ENCODE measurements around the gene PLXNB2. TPM values are rescaled to one million over a fixed set of nuclear protein-coding genes. Genes with fewer than 3 reads are reported as not detected.

The PLXNB2 gene
- total RNA-seq, 1 experiment from 2014 or later: 236 TPM

DNA sequence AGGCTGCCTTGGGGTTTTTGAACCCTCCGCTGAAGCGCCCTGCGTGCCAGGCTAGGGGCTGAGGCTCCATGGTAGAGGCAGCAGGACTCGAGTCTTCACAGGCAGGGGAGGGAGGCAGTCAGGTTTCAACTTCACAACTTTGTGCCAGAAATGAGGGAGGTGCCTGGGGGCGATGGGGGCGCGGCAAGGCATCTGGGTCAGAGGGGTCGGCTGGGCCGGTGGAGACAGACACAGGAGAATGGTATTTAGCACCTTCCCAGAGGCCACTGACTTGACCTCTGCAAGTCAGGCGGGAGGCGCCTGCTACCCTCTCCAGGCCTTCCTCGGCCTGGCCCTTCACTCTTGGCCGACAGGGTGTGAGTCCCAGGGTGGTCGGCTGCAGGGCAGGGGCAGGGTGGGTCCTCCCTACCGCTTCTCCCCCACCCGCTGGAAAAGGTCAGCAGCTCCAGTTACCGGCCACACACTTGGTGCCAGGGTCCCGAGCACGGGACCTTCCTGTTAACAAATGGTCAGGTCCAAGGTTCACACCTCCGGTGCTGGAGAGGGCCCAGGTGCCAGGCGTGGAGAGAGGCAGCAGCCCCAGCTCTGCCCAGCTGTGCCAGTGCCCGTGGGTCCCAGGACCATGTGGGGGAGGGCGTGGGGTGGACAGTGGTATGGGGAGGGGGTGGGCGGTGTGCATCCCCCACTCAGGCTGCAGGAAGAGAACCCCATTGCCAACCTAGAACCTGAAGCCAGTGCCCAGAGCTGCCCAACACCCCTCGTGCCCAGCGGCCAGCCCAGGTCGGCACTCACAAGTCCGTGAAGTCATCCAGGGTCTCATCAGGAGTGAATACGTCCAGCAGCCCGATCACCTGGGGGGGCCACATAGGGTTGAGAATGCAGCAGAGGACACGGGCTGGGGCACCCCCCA, 49.7 kb downstream of the PLXNB2 start:
- Histone ChIP-seq H3K36me3 (ENCODE audit: control insufficient read depth in 1 of 2, insufficient read depth in 2 of 2, low read length in 2 of 2) (peaks cover 0 to 11% of the 10 kb centered on the region in 2 experiments; a peak in 2 of 4 replicates), H3K4me2 (ENCODE audit: low read length) (no peak overlapping the region), H3K9me2 (ENCODE audit: insufficient read depth) (no peaks in the 10 kb centered on the region), H4K20me1 (ENCODE audit: insufficient read depth) (no peaks in the 10 kb centered on the region), H3K27ac (ENCODE audit: low read depth, low read length) (no peak overlapping the region; the same call in 1 of the 2 replicates), H3K4me3 (replicated peaks in 1 of 2; ENCODE audit: low read depth in 1 of 2, low read length in 2 of 2) (no peak overlapping the region), H3K4me1 (ENCODE audit: control insufficient read depth in 1 of 2, insufficient read depth in 2 of 2, low read length in 2 of 2) (peaks cover 12 to 23% of the 10 kb centered on the region in 2 experiments), H3K27me3 (ENCODE audit: insufficient read depth, low read length) (no peaks in the 10 kb centered on the region), H3K9me3 (ENCODE audit: control insufficient read depth in 1 of 2, insufficient read depth in 1 of 2, low read depth in 1 of 2, low read length in 2 of 2) (no peaks in the 10 kb centered on the region), H3K79me2 (ENCODE audit: insufficient read depth, low read length) (peaks cover 28% of the 10 kb centered on the region), H2AFZ (ENCODE audit: low read depth, low read length, poor library complexity, severe bottlenecking) (no peak overlapping the region), H3K9ac (ENCODE audit: low read length) (no peak overlapping the region)
- no peak for DNase-seq (ENCODE audit: low read depth, low spot score)
- CTCF ChIA-PET: no interaction called here
- BruUV-seq (replicated peaks): no TSS peak
- TF ChIP-seq CTCF (IDR thresholded peaks at IDR 0.05 in 2 of 3, conservative IDR thresholded peaks at IDR 0.05 in 1 of 3; ENCODE audit: borderline replicate concordance in 1 of 3, insufficient read depth in 1 of 3, low read depth in 2 of 3, low read length in 2 of 3): no peak
- no peak for TF ChIP-seq TCF7L2 (IDR thresholded peaks at IDR 0.05; ENCODE audit: borderline replicate concordance, extremely low read depth, insufficient read depth, insufficient read length)
- TF ChIP-seq RAD21 (IDR thresholded peaks at IDR 0.05; ENCODE audit: low read depth): no peak
- no peak for TF ChIP-seq POLR2A (IDR thresholded peaks at IDR 0.05; ENCODE audit: borderline replicate concordance, extremely low read depth, insufficient read depth, insufficient read length)
- no peak for TF ChIP-seq POLR2AphosphoS5 (IDR thresholded peaks at IDR 0.05; ENCODE audit: low read depth, low read length)
- TF ChIP-seq EZH2phosphoT487 (IDR thresholded peaks at IDR 0.05; ENCODE audit: borderline replicate concordance): no peak
- ATAC-seq: no peak
- POLR2A ChIA-PET: no interaction called here
- RAD21 ChIA-PET (ENCODE audit: low non-redundant PET in 1 of 2, low total read pairs in 2 of 2, uncharacterized antibody in 2 of 2, unreplicated experiment in 2 of 2): no interaction called here
- intact Hi-C loops (cut with micrococcal nuclease): no loop called here
